GM23338 (cell line): ENCODE measurements around the gene CACNA2D3. TPM values are rescaled to one million over a fixed set of nuclear protein-coding genes. Genes with fewer than 3 reads are reported as not detected.

Experiments used
- ATAC-seq: fragments of 200-7000 bp; cut with Tn5 transposase; 3 replicates; pipeline ENCODE4 v1.9.1; 2020
- DNase-seq: peaks from one replicate; pipeline ENCODE4 v3.0.0-alpha.2; 2015; ENCODE audit warnings: low spot score
- H2AFZ ChIP-seq: fragments of 200-600 bp; sonication (generic); 2 replicates; pipeline ENCODE4 v1.8.0; 2016; ENCODE audit warnings: antibody characterized with exemption, mild to moderate bottlenecking, moderate library complexity
- H3F3A ChIP-seq: fragments of 200-600 bp; sonication (generic); replicated peaks from 2 replicates; pipeline ENCODE4 v1.8.0; 2017; ENCODE audit warnings: antibody characterized with exemption, mixed run types, low read depth
- H3K27ac ChIP-seq: fragments of 200-600 bp; sonication (generic); 2 replicates; pipeline ENCODE4 v1.6.1; 2016; ENCODE audit warnings: low read depth
- H3K27me3 ChIP-seq: fragments of 200-600 bp; sonication (generic); 2 replicates; pipeline ENCODE4 v1.8.0; 2016; ENCODE audit warnings: mild to moderate bottlenecking, mixed run types, moderate library complexity; ENCODE audit not compliant: insufficient read depth
- H3K36me3 ChIP-seq: fragments of 200-600 bp; sonication (generic); 2 replicates; pipeline ENCODE4 v1.8.0; 2016; ENCODE audit warnings: mild to moderate bottlenecking; ENCODE audit not compliant: insufficient read depth
- H3K4me1 ChIP-seq: fragments of 200-600 bp; sonication (generic); 2 replicates; pipeline ENCODE4 v1.8.0; 2016; ENCODE audit warnings: mild to moderate bottlenecking, moderate library complexity; ENCODE audit not compliant: insufficient read depth
- H3K4me2 ChIP-seq: fragments of 200-600 bp; sonication (generic); 2 replicates; pipeline ENCODE4 v1.7.1; 2017; ENCODE audit warnings: mixed run types
- H3K4me3 ChIP-seq: fragments of 200-600 bp; sonication (generic); 2 replicates; pipeline ENCODE4 v1.6.1; 2016; ENCODE audit warnings: mixed run types
- H3K79me2 ChIP-seq: fragments of 200-600 bp; sonication (generic); replicated peaks from 2 replicates; pipeline ENCODE4 v1.8.0; 2017; ENCODE audit warnings: mild to moderate bottlenecking; ENCODE audit not compliant: insufficient read depth
- H3K9me2 ChIP-seq: fragments of 200-600 bp; sonication (generic); 2 replicates; pipeline ENCODE4 v1.8.0; 2017; ENCODE audit not compliant: insufficient read depth
- H4K20me1 ChIP-seq: fragments of 200-600 bp; sonication (generic); replicated peaks from 2 replicates; pipeline ENCODE4 v1.8.0; 2017; ENCODE audit warnings: mild to moderate bottlenecking; ENCODE audit not compliant: insufficient read depth
- H3K27ac Mint-ChIP-seq: 2 replicates; pipeline ENCODE4 v1.8.0; 2020; ENCODE audit warnings: inconsistent platforms, mild to moderate bottlenecking, moderate library complexity, mixed read lengths
- H3K27me3 Mint-ChIP-seq: 3 replicates; pipeline ENCODE4 v1.8.0; 2022; ENCODE audit warnings: low read depth, mild to moderate bottlenecking, moderate library complexity, mixed read lengths, inconsistent platforms; ENCODE audit not compliant: insufficient read depth, poor library complexity
- H3K36me3 Mint-ChIP-seq: 3 replicates; pipeline ENCODE4 v1.8.0; 2021; ENCODE audit warnings: low read depth, mild to moderate bottlenecking, inconsistent platforms, moderate library complexity, mixed read lengths
- H3K4me1 Mint-ChIP-seq: 3 replicates; pipeline ENCODE4 v1.8.0; 2020; ENCODE audit warnings: mild to moderate bottlenecking, inconsistent platforms, mixed read lengths
- H3K4me3 Mint-ChIP-seq: 3 replicates; pipeline ENCODE4 v1.8.0; 2021; ENCODE audit warnings: moderate library complexity, mild to moderate bottlenecking, inconsistent platforms, mixed read lengths
- H3K9me3 Mint-ChIP-seq: 3 replicates; pipeline ENCODE4 v1.8.0; 2020; ENCODE audit warnings: moderate library complexity, mild to moderate bottlenecking, inconsistent platforms, mixed read lengths
- CREB1 ChIP-seq: fragments of 250-450 bp; sonication (Bioruptor Pico); IDR thresholded peaks from 2 replicates; pipeline ENCODE4 v1.5.0; 2020; ENCODE audit warnings: low read depth, mild to moderate bottlenecking, moderate library complexity
- CTCF ChIP-seq, 2 experiments: fragments of 200-600 bp in 1 of 2; sonication (generic) in 1 of 2; conservative IDR thresholded peaks; 2 replicates each; pipeline versions ENCODE4 v1.5.1 to v1.6.1; 2016 to 2017; ENCODE audit warnings: antibody characterized with exemption in 2 of 2, low read depth in 2 of 2, mild to moderate bottlenecking in 2 of 2, moderate library complexity in 1 of 2
- ETS1 ChIP-seq: IDR thresholded peaks from 2 replicates; pipeline ENCODE4 v1.6.1; 2016; ENCODE audit warnings: antibody characterized with exemption
- EZH2 ChIP-seq: fragments of 200-600 bp; sonication (generic); IDR thresholded peaks from one replicate; pipeline ENCODE4 v1.8.0; 2017; ENCODE audit warnings: antibody characterized with exemption, mild to moderate bottlenecking, low read depth; ENCODE audit not compliant: unreplicated experiment
- EZH2phosphoT487 ChIP-seq: fragments of 200-600 bp; sonication (generic); IDR thresholded peaks from one replicate; pipeline ENCODE4 v1.8.1; 2018; ENCODE audit warnings: antibody characterized with exemption; ENCODE audit not compliant: unreplicated experiment
- JUNB ChIP-seq: IDR thresholded peaks from one replicate; pipeline ENCODE4 v1.6.1; 2016; ENCODE audit warnings: antibody characterized with exemption; ENCODE audit not compliant: unreplicated experiment
- NANOG ChIP-seq: IDR thresholded peaks from 2 replicates; pipeline ENCODE4 v1.6.1; 2016; ENCODE audit warnings: antibody characterized with exemption, borderline replicate concordance
- POLR2AphosphoS5 ChIP-seq: IDR thresholded peaks from 2 replicates; pipeline ENCODE4 v1.6.1; 2016; ENCODE audit warnings: antibody characterized with exemption, low read depth
- REST ChIP-seq: IDR thresholded peaks from one replicate; pipeline ENCODE4 v1.6.1; 2018; ENCODE audit warnings: antibody characterized with exemption; ENCODE audit not compliant: unreplicated experiment
- STAT1 ChIP-seq: IDR thresholded peaks from one replicate; pipeline ENCODE4 v1.6.1; 2016; ENCODE audit warnings: antibody characterized with exemption; ENCODE audit not compliant: unreplicated experiment
- ZNF114 ChIP-seq: fragments of 250-450 bp; sonication (Bioruptor Pico); IDR thresholded peaks from 2 replicates; pipeline ENCODE4 v1.5.0; 2020; ENCODE audit warnings: mild to moderate bottlenecking, moderate library complexity
- ZNF331 ChIP-seq: fragments of 250-450 bp; sonication (Bioruptor Pico); IDR thresholded peaks from 2 replicates; pipeline ENCODE4 v1.5.0; 2020; ENCODE audit warnings: low read depth, mild to moderate bottlenecking, moderate library complexity
- ZNF462 ChIP-seq: fragments of 250-450 bp; sonication (Bioruptor Pico); IDR thresholded peaks from 2 replicates; pipeline ENCODE4 v1.5.0; 2020; ENCODE audit warnings: mild to moderate bottlenecking, moderate library complexity
- polyA plus RNA-seq: library from polyadenylated mRNA; unstranded; fragments of >200 nt; fragmentation: Nextera tagmentation; extraction: Ambion mirVana; gene quantifications from 2 replicates; pipeline ENCODE4 v1.2.1, GENCODE V29; 2016
- total RNA-seq: library from RNA; depleted of rRNA; stranded (reverse); fragments of >200 nt; shearing (Covaris generic); gene quantifications from 2 replicates; pipeline ENCODE4 v1.2.3, GENCODE V29; 2014

The CACNA2D3 gene
- total and polyA plus RNA-seq, 2 experiments from 2014 or later, result 2.2 to 2.3 TPM

GRCh38 chr3:54144284-54144683 is 21.9 kb downstream of the CACNA2D3 start:
- H3K27me3 Mint-ChIP-seq, result peaks cover 6% of the 10 kb centered on the region
- no peak overlapping the region for H3K4me2 ChIP-seq
- no peak overlapping the region for H2AFZ ChIP-seq
- ATAC-seq, result no peak
- H3F3A ChIP-seq, result no peaks in the 10 kb centered on the region
- no peaks in the 10 kb centered on the region; the same call in none of the 2 replicates for H3K4me1 ChIP-seq
- H3K27ac ChIP-seq, result no peak overlapping the region
- H3K27ac Mint-ChIP-seq, result no peak overlapping the region
- H4K20me1 ChIP-seq, result no peaks in the 10 kb centered on the region
- H3K4me1 Mint-ChIP-seq, result peaks cover 8% of the 10 kb centered on the region; the same call in 2 of the 3 replicates
- no peaks in the 10 kb centered on the region for H3K9me2 ChIP-seq
- H3K36me3 Mint-ChIP-seq, result no peaks in the 10 kb centered on the region
- H3K27me3 ChIP-seq, result no peaks in the 10 kb centered on the region
- H3K79me2 ChIP-seq, result no peaks in the 10 kb centered on the region
- H3K36me3 ChIP-seq, result no peaks in the 10 kb centered on the region
- no peak overlapping the region for H3K4me3 ChIP-seq
- H3K4me3 Mint-ChIP-seq, result no peak overlapping the region
- TF ChIP-seq NANOG (no peak), ZNF331 (CRISPR knock-in tag) (no peak), ZNF462 (CRISPR knock-in tag) (no peak), ZNF114 (no peak), ETS1 (no peak), CREB1 (CRISPR knock-in tag) (no peak), POLR2AphosphoS5 (no peak), EZH2phosphoT487 (no peak), STAT1 (no peak), EZH2 (no peak), JUNB (no peak), CTCF (conservative IDR thresholded peaks at IDR 0.05; ENCODE audit: low read depth in 2 of 2) (no peak), REST (no peak)
- no peak for DNase-seq
- H3K9me3 Mint-ChIP-seq, result no peaks in the 10 kb centered on the region
